ENCODE data around the gene NT5C3B. TPM values are rescaled to one million over a fixed set of nuclear protein-coding genes. Genes with fewer than 3 reads are reported as not detected.
A peak's percentile ranks its signal among the peaks of the same experiment; 100 is the strongest.

The NT5C3B gene
- total RNA-seq, 1 experiment from 2014 or later, result 62.0 TPM

DNA sequence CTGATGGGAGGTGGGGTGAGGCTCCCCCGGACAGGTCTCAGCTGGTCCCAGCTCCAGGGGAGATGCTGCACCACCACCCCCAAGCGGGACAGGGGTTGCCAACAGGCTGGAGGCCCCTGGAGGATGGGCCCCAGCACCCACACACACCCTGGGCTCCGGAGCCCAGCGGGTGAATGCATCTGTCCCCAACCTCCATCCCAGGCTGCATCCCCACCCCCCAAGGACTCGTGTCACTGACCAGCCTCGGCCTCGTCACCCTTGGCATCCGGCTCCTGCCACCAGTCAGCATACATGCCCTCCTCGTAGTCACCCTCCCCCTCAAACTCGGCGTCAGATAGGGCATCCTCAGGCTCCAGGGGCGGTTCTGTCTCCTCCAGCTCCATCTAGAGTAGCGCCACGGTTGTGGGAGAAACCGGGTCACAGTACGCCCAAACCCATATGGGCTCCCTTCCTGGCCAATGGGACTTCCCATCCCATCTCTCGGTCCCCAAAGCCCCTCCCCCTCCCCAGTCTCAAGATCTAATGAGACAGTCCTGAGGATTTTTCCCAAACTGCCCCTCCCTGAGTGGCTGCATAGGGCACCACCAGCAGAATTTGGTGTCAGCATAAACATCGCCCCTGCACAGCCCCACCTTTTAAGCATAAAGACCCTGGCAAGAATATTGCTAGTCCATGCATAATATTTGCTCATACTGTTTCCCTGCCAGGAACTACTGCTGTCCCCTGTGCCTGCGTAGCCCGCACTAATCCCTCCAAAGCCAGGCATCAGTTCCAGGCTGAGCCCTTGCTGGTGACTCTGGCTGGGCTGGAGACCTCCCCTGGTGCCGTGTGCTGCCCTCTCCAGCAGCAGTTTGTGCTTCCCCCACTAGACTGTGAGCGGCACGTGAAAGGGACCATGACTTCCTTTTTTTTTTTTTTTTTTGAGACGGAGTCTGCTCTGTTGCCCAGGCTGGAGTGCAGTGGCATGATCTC is 32.7 kb downstream of the NT5C3B start:
- Mint-ChIP-seq H3K4me3 (ENCODE audit: low read depth, unreplicated experiment) (no peak overlapping the region), H3K4me1 (ENCODE audit: low read depth, unreplicated experiment) (peaks cover 42% of the 10 kb centered on the region), H3K9me3 (ENCODE audit: low read depth, unreplicated experiment) (no peaks in the 10 kb centered on the region), H3K36me3 (ENCODE audit: insufficient read depth, unreplicated experiment) (peaks cover 44% of the 10 kb centered on the region), H3K27ac (ENCODE audit: unreplicated experiment) (no peak overlapping the region), H3K27me3 (ENCODE audit: unreplicated experiment) (no peaks in the 10 kb centered on the region)
- DNase-seq, result no peak
- CTCF ChIA-PET, result interaction anchor here (0.7 to 8.3 kb wide), 3 partner anchors 16 to 23 kb away, joined by 4 to 141 read pairs (median 15); partner anchors contain the start of gene JUP
- TF ChIP-seq, protein P1, sequence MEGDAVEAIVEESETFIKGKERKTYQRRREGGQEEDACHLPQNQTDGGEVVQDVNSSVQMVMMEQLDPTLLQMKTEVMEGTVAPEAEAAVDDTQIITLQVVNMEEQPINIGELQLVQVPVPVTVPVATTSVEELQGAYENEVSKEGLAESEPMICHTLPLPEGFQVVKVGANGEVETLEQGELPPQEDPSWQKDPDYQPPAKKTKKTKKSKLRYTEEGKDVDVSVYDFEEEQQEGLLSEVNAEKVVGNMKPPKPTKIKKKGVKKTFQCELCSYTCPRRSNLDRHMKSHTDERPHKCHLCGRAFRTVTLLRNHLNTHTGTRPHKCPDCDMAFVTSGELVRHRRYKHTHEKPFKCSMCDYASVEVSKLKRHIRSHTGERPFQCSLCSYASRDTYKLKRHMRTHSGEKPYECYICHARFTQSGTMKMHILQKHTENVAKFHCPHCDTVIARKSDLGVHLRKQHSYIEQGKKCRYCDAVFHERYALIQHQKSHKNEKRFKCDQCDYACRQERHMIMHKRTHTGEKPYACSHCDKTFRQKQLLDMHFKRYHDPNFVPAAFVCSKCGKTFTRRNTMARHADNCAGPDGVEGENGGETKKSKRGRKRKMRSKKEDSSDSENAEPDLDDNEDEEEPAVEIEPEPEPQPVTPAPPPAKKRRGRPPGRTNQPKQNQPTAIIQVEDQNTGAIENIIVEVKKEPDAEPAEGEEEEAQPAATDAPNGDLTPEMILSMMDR (IDR thresholded peaks at IDR 0.05; ENCODE audit: unreplicated experiment), result no peak
- no TSS peak for BruUV-seq (replicated peaks)
- intact Hi-C loops (cut with micrococcal nuclease; ENCODE audit: unreplicated experiment), result no loop called here

DNA sequence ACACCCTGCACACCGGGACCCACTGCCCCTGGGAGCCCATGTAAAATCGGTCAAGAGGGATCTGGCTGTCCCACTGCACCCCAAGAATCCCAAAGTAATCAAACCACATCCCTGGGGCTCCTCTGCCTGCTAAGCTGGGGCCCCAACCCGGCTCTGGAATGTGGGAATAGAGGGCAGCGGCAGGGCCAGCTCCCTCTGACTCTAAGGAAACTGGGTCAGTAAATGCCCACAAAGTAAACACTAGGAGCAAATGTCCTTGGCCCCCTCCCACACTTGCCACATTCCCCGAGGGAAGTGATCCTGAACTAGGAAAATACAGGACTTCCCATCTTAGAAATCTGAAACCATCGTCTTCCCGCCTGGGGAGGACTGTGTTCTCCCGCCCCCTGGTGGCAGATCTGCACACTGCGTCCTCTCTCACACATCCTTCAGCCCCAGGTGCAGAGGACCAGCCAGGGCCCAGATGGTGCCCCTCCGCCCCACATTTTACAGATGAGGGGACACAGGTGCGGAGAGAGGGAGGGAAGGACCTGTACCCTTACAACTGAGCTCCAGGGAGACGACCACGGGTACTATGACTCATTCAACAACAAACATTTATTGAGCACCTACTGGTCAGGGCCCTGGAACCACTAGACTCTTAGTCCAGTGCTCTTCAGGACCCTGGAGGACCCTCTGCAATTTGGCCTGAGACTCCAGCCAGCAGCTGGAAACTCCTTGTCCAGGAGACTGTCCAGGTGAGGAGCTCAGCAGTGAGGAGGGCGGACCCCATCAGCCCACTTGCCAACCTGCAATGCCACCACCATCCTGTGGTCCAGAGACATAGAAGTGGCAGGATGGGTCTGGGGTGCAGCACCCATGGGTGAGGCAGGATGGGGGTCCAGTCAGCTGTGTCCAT is 34.4 kb downstream of the NT5C3B start:
- Mint-ChIP-seq H3K36me3 (ENCODE audit: insufficient read depth, unreplicated experiment) (peaks cover 38% of the 10 kb centered on the region), H3K4me1 (ENCODE audit: low read depth, unreplicated experiment) (peaks cover 38% of the 10 kb centered on the region), H3K4me3 (ENCODE audit: low read depth, unreplicated experiment) (peak overlapping the region; percentile 43), H3K27me3 (ENCODE audit: unreplicated experiment) (no peaks in the 10 kb centered on the region), H3K27ac (ENCODE audit: unreplicated experiment) (peak overlapping the region; percentile 87), H3K9me3 (ENCODE audit: low read depth, unreplicated experiment) (no peaks in the 10 kb centered on the region)
- intact Hi-C loops (cut with micrococcal nuclease; ENCODE audit: unreplicated experiment), result loop anchor here (1.0 kb wide), 4 partner anchors 15 to 67 kb away; partner anchors contain the start of genes HAP1 and JUP
- no TSS peak for BruUV-seq (replicated peaks)
- TF ChIP-seq, protein P1 (IDR thresholded peaks at IDR 0.05; ENCODE audit: unreplicated experiment), result peak; percentile 99
- peak; percentile 94 for DNase-seq
- CTCF ChIA-PET, result interaction anchor here (1.1 to 8.3 kb wide), 12 partner anchors 9 to 66 kb away, joined by 3 to 141 read pairs (median 11); partner anchors contain the start of genes JUP and P3H4

DNA sequence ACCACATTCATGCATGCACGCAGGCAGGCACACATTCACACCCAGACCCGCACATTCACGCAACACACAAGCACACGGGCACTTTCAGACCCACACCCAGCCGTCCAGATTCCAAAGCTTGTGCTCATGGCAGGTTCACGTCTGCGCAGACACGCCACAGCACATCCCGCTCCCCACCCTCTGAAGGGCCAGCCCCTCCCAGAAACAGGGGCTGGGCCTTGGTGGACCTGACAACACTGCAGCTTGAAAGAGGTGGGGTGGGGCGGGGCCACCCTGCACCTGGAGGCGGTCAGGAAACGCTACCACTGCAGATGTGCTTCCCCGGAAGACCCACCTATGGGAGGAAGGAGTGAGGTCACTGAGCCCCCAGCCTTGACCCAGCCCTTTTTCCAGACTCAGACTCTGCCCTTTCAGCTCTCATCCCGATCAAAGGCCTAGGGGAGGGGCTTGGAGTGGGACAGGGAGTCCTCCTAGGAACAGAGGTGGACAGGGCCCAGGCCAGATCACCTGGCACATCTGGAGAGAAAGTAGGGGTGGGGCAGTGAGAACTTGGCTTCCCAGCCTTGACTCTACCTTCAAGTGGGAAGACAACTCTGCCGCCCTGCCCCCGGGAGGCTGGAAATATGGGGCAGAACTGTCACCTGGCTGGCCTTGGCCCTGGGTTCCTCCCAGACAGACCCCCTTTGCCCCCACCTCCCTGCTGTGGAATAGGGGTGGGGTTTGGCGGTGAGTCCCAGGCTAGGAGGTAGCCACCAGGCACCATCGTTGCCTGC is 35.2 kb downstream of the NT5C3B start:
- Mint-ChIP-seq H3K9me3 (ENCODE audit: low read depth, unreplicated experiment) (no peaks in the 10 kb centered on the region), H3K4me1 (ENCODE audit: low read depth, unreplicated experiment) (peaks cover 45% of the 10 kb centered on the region), H3K27me3 (ENCODE audit: unreplicated experiment) (no peaks in the 10 kb centered on the region), H3K36me3 (ENCODE audit: insufficient read depth, unreplicated experiment) (peaks cover 35% of the 10 kb centered on the region), H3K27ac (ENCODE audit: unreplicated experiment) (peak overlapping the region; percentile 87), H3K4me3 (ENCODE audit: low read depth, unreplicated experiment) (peak overlapping the region; percentile 43)
- TF ChIP-seq, protein P1 (IDR thresholded peaks at IDR 0.05; ENCODE audit: unreplicated experiment), result no peak
- DNase-seq, result peak; percentile 92
- CTCF ChIA-PET, result interaction anchor here (0.5 to 8.3 kb wide), 20 partner anchors 8 to 1497 kb away, joined by 3 to 141 read pairs (median 6); partner anchors contain the start of genes DNAJC7, JUP and P3H4
- no TSS peak for BruUV-seq (replicated peaks)
- intact Hi-C loops (cut with micrococcal nuclease; ENCODE audit: unreplicated experiment), result loop anchor here (1.0 kb wide), 3 partner anchors 14 to 62 kb away; partner anchors contain the start of gene JUP

Data from Calu3 (cell line).